ENCODE results near the gene LYRM9.

LYRM9 gene

DNA sequence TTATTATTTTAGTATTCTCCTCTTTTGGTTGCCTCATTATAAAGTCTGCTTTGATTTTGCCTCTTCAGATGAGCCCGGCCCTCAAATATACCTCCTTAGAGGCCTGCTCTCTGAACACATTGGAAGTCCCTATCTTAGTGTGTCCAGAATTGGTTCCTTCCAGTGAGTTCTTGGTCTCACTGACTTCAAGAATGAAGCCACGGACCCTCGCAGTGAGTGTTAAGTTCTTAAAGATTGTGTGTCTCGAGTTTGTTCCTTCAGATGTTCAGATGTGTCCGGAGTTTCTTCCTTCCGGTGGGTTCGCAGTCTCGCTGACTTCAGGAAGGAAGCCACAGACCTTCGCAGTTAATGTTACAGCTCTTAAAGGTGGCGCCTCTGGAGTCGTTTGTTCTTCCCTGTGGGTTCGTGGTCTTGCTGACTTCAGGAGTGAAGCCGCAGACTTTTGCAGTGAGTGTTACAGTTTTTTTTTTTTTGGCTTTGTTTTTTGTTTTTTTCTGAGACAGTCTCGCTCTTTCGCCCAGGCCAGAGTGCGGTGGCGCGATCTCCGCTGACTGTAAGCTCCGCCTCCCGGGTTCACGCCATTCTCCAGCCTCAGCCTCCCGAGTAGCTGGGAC lies 47.0 kb downstream of the LYRM9 start:
- TF ChIP-seq ZBTB7A (IDR thresholded peaks at IDR 0.05; ENCODE audit: low read depth) (no peak), NFIC (IDR thresholded peaks at IDR 0.05) (no peak), YY1 (IDR thresholded peaks at IDR 0.05; ENCODE audit: low read depth) (no peak)
- TF ChIP-seq, protein P1, sequence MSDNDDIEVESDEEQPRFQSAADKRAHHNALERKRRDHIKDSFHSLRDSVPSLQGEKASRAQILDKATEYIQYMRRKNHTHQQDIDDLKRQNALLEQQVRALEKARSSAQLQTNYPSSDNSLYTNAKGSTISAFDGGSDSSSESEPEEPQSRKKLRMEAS (IDR thresholded peaks at IDR 0.05): no peak
- TF ChIP-seq, protein P2, sequence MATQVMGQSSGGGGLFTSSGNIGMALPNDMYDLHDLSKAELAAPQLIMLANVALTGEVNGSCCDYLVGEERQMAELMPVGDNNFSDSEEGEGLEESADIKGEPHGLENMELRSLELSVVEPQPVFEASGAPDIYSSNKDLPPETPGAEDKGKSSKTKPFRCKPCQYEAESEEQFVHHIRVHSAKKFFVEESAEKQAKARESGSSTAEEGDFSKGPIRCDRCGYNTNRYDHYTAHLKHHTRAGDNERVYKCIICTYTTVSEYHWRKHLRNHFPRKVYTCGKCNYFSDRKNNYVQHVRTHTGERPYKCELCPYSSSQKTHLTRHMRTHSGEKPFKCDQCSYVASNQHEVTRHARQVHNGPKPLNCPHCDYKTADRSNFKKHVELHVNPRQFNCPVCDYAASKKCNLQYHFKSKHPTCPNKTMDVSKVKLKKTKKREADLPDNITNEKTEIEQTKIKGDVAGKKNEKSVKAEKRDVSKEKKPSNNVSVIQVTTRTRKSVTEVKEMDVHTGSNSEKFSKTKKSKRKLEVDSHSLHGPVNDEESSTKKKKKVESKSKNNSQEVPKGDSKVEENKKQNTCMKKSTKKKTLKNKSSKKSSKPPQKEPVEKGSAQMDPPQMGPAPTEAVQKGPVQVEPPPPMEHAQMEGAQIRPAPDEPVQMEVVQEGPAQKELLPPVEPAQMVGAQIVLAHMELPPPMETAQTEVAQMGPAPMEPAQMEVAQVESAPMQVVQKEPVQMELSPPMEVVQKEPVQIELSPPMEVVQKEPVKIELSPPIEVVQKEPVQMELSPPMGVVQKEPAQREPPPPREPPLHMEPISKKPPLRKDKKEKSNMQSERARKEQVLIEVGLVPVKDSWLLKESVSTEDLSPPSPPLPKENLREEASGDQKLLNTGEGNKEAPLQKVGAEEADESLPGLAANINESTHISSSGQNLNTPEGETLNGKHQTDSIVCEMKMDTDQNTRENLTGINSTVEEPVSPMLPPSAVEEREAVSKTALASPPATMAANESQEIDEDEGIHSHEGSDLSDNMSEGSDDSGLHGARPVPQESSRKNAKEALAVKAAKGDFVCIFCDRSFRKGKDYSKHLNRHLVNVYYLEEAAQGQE (IDR thresholded peaks at IDR 0.05; ENCODE audit: low read depth): no peak

DNA sequence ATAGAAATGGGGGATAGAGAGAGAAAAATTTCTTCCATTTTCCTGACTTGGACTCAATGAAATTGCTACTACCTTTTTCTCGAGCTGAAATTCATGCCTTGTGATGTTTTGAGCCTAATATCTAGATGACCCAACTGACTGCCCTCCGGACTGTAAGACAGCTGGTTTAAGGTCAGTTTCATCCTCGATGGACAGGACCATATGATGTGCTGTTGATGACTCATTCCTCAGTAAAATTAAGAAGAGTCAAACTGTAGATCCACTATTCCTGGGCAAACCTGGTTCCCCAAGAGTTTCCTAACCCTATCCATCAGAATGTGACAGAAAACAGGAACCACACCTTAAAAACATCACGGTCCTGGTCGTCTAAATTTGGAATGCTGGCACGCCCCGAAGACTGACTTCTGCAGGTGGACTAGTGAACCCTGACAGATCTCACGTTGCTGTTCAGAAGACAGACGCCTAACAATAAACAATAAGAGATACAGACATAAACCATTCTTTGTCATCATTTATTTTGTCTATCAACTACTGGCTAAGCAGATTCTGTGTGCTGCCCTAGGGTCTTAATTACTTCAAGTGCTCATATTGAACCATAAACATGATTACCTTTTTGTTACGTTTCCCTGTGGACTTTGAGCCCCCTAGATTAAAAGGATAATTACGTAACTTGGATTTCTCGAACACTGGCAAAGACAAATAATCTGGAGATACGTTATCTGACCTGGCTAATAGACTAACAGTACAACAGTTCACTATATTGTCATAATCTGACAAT lies 47.7 kb downstream of the LYRM9 start:
- no peak for TF ChIP-seq CREB1 (IDR thresholded peaks at IDR 0.05; ENCODE audit: low read depth)
- TF ChIP-seq TAF1 (IDR thresholded peaks at IDR 0.05; ENCODE audit: low read depth): no peak
- no peak for TF ChIP-seq CEBPB (IDR thresholded peaks at IDR 0.05)
- TF ChIP-seq ZBTB7A (IDR thresholded peaks at IDR 0.05; ENCODE audit: low read depth): no peak
- no peak for TF ChIP-seq NFIC (IDR thresholded peaks at IDR 0.05)
- TF ChIP-seq RAD21 (IDR thresholded peaks at IDR 0.05; ENCODE audit: low read depth): no peak
- TF ChIP-seq, protein P2 (IDR thresholded peaks at IDR 0.05; ENCODE audit: low read depth): no peak
- TF ChIP-seq EP300 (IDR thresholded peaks at IDR 0.05; ENCODE audit: borderline replicate concordance): no peak
- no peak for TF ChIP-seq EGR1 (IDR thresholded peaks at IDR 0.05)
- TF ChIP-seq, protein P1 (IDR thresholded peaks at IDR 0.05): no peak
- no peak for TF ChIP-seq YY1 (IDR thresholded peaks at IDR 0.05; ENCODE audit: low read depth)
- TF ChIP-seq, protein P3, sequence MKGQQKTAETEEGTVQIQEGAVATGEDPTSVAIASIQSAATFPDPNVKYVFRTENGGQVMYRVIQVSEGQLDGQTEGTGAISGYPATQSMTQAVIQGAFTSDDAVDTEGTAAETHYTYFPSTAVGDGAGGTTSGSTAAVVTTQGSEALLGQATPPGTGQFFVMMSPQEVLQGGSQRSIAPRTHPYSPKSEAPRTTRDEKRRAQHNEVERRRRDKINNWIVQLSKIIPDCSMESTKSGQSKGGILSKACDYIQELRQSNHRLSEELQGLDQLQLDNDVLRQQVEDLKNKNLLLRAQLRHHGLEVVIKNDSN (IDR thresholded peaks at IDR 0.05): no peak
- no peak for TF ChIP-seq FOXM1 (IDR thresholded peaks at IDR 0.05; ENCODE audit: borderline replicate concordance, low read depth)
- TF ChIP-seq TEAD4 (IDR thresholded peaks at IDR 0.05): no peak
- no peak for TF ChIP-seq TCF12 (IDR thresholded peaks at IDR 0.05; ENCODE audit: low read depth)

DNA sequence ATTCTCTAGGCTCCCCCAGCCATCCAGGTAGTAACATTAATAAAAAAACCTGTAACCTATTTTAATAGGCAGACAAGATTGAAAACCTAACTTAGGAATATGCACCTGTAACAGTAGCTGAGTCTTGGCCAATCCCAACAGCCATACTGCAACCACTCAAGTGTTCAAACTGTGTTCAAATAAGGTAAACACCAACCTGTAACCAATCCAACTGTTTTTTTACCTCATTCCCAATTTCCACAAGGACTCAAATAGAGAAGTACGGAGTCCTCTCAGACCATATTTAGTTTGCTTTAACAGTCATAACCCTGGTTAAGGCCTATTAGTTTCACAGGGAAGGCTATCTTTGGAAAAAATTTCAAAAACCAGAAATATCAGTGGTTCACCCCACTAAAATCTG lies 52.5 kb downstream of the LYRM9 start:
- no peak for TF ChIP-seq CEBPB (IDR thresholded peaks at IDR 0.05)
- no peak for TF ChIP-seq EGR1 (IDR thresholded peaks at IDR 0.05)
- no peak for TF ChIP-seq TAF1 (IDR thresholded peaks at IDR 0.05; ENCODE audit: low read depth)
- TF ChIP-seq, protein P3 (IDR thresholded peaks at IDR 0.05): no peak
- no peak for TF ChIP-seq EP300 (IDR thresholded peaks at IDR 0.05; ENCODE audit: borderline replicate concordance)
- TF ChIP-seq YY1 (IDR thresholded peaks at IDR 0.05; ENCODE audit: low read depth): no peak
- no peak for TF ChIP-seq TEAD4 (IDR thresholded peaks at IDR 0.05)
- TF ChIP-seq RAD21 (IDR thresholded peaks at IDR 0.05; ENCODE audit: low read depth): no peak
- TF ChIP-seq, protein P2 (IDR thresholded peaks at IDR 0.05; ENCODE audit: low read depth): no peak
- TF ChIP-seq, protein P1 (IDR thresholded peaks at IDR 0.05): no peak
